GM12864 (cell line): ENCODE measurements around the gene WNT7A.
"Not testable (repeated sequence)": the region's sequence is repeated elsewhere in the genome, so short reads cannot be mapped to it uniquely, and the experiment has no call there.

Experiments
- DNase-seq: peaks from one replicate; pipeline ENCODE4 v3.0.0-alpha.2; 2011; ENCODE audit warnings: low read depth
- H3K4me3 ChIP-seq: 2 replicates; pipeline ENCODE4 v1.5.1; 2011; ENCODE audit warnings: mild to moderate bottlenecking, low read depth, low read length, control low read depth
- CTCF ChIP-seq: IDR thresholded peaks from 2 replicates; pipeline ENCODE4 v1.5.1; 2011; ENCODE audit warnings: low read depth, mild to moderate bottlenecking, moderate library complexity, low read length, control low read depth, inconsistent platforms; ENCODE audit errors: missing control alignments

The WNT7A gene

GRCh38 chr3:13879946-13880810, at the start of gene WNT7A:
WNT7A (minus strand) TSS chr3:13880071; CDS start chr3:13879816, 255 bp downstream.
- no peak for DNase-seq
- no peak within 1 kb of the TSS for H3K4me3 ChIP-seq
- TF ChIP-seq CTCF, result peak; percentile 55

- DNase-seq, H3K4me3 ChIP-seq: not testable (repeated sequence)
Measured at GRCh38 chr3:13928741-13929140, 48.9 kb upstream of the WNT7A start.

- H3K4me3 ChIP-seq, result no peak overlapping the region
- DNase-seq, result no peak
- no peak for TF ChIP-seq CTCF
Measured at GRCh38 chr3:13927295-13927694, 47.4 kb upstream of the WNT7A start.

GRCh38 chr3:13916375-13916774, 36.5 kb upstream of the WNT7A start:
- no peak for DNase-seq
- no peak for TF ChIP-seq CTCF

GRCh38 chr3:13902648-13903238, 22.9 kb upstream of the WNT7A start:
- TF ChIP-seq CTCF, result no peak
- DNase-seq, result no peak

More at GRCh38 chr3:13916375-13916774, 36.5 kb upstream of the WNT7A start:
- no peak overlapping the region for H3K4me3 ChIP-seq

GRCh38 chr3:13901935-13902584, 22.2 kb upstream of the WNT7A start:
- TF ChIP-seq CTCF, result no peak
- no peak overlapping the region for H3K4me3 ChIP-seq
- DNase-seq, result no peak

More at GRCh38 chr3:13902648-13903238, 22.9 kb upstream of the WNT7A start:
- no peak overlapping the region for H3K4me3 ChIP-seq

GRCh38 chr3:13898346-13898745, 18.5 kb upstream of the WNT7A start:
- no peak for DNase-seq
- TF ChIP-seq CTCF, result no peak
- no peak overlapping the region for H3K4me3 ChIP-seq
